ENCODE measurements around the gene NLGN1.

Gene NLGN1

GRCh38 chr3:173699353-173699752 is 301.8 kb downstream of the NLGN1 start:
- Mint-ChIP-seq H3K27ac (no peak overlapping the region), H3K27me3 (no peaks in the 10 kb centered on the region), H3K4me1 (ENCODE audit: low read depth in 2 of 2) (no peaks in the 10 kb centered on the region), H3K9me3 (peaks cover 0 to 4% of the 10 kb centered on the region in 2 donors), H3K36me3 (ENCODE audit: insufficient read depth) (no peaks in the 10 kb centered on the region), H3K4me3 (no peak overlapping the region)
- ATAC-seq (replicated peaks) (no peak), DNase-seq (no peak)

- H3K4me3 Mint-ChIP-seq: no peak overlapping the region
- ATAC-seq (replicated peaks) (no peak), DNase-seq (no peak)
- no peaks in the 10 kb centered on the region for H3K27me3 Mint-ChIP-seq
- peaks cover 0 to 4% of the 10 kb centered on the region in 2 donors for H3K9me3 Mint-ChIP-seq
- no peak overlapping the region for H3K27ac Mint-ChIP-seq
- no peaks in the 10 kb centered on the region for H3K36me3 Mint-ChIP-seq (ENCODE audit: insufficient read depth)
- H3K4me1 Mint-ChIP-seq (ENCODE audit: low read depth in 2 of 2): no peaks in the 10 kb centered on the region
These were observed 302.8 kb downstream of the NLGN1 start for GRCh38 chr3:173700336-173700735.

- H3K9me3 Mint-ChIP-seq: peaks cover 0 to 4% of the 10 kb centered on the region in 2 donors
- no peak for ATAC-seq (replicated peaks)
- no peak overlapping the region for H3K27ac Mint-ChIP-seq
- H3K27me3 Mint-ChIP-seq: no peaks in the 10 kb centered on the region
- H3K36me3 Mint-ChIP-seq (ENCODE audit: insufficient read depth): no peaks in the 10 kb centered on the region
- no peaks in the 10 kb centered on the region for H3K4me1 Mint-ChIP-seq (ENCODE audit: low read depth in 2 of 2)
- no peak for DNase-seq
- no peak overlapping the region for H3K4me3 Mint-ChIP-seq
These were observed 305.0 kb downstream of the NLGN1 start for GRCh38 chr3:173702561-173702960.

- no peaks in the 10 kb centered on the region for H3K36me3 Mint-ChIP-seq (ENCODE audit: insufficient read depth)
- no peak for ATAC-seq (replicated peaks)
- no peaks in the 10 kb centered on the region for H3K4me1 Mint-ChIP-seq (ENCODE audit: low read depth in 2 of 2)
- H3K9me3 Mint-ChIP-seq: peaks cover 0 to 4% of the 10 kb centered on the region in 2 donors
- H3K4me3 Mint-ChIP-seq: no peak overlapping the region
- DNase-seq: no peak
- H3K27ac Mint-ChIP-seq: no peak overlapping the region
- no peaks in the 10 kb centered on the region for H3K27me3 Mint-ChIP-seq
These were observed 306.2 kb downstream of the NLGN1 start for GRCh38 chr3:173703771-173704170.

- H3K27ac Mint-ChIP-seq: no peak overlapping the region
These were observed 309.1 kb downstream of the NLGN1 start for GRCh38 chr3:173706630-173707029.

GRCh38 chr3:173708191-173708590 is 310.6 kb downstream of the NLGN1 start:
- Mint-ChIP-seq H3K36me3 (ENCODE audit: insufficient read depth) (no peaks in the 10 kb centered on the region), H3K4me1 (ENCODE audit: low read depth in 2 of 2) (no peaks in the 10 kb centered on the region), H3K27ac (no peak overlapping the region), H3K4me3 (no peak overlapping the region), H3K9me3 (no peaks in the 10 kb centered on the region), H3K27me3 (no peaks in the 10 kb centered on the region)
- ATAC-seq (replicated peaks) (no peak), DNase-seq (no peak)

More at GRCh38 chr3:173706630-173707029, 309.1 kb downstream of the NLGN1 start:
- DNase-seq (no peak), ATAC-seq (replicated peaks) (no peak)
- Mint-ChIP-seq H3K9me3 (no peaks in the 10 kb centered on the region), H3K4me1 (ENCODE audit: low read depth in 2 of 2) (no peaks in the 10 kb centered on the region), H3K27me3 (no peaks in the 10 kb centered on the region), H3K36me3 (ENCODE audit: insufficient read depth) (no peaks in the 10 kb centered on the region), H3K4me3 (no peak overlapping the region)

- Mint-ChIP-seq H3K36me3 (ENCODE audit: insufficient read depth) (no peaks in the 10 kb centered on the region), H3K4me3 (no peak overlapping the region), H3K4me1 (ENCODE audit: low read depth in 2 of 2) (no peaks in the 10 kb centered on the region), H3K9me3 (no peaks in the 10 kb centered on the region), H3K27ac (no peak overlapping the region), H3K27me3 (no peaks in the 10 kb centered on the region)
- ATAC-seq (replicated peaks) (no peak), DNase-seq (no peak)
These were observed 311.5 kb downstream of the NLGN1 start for GRCh38 chr3:173709026-173709425.

GRCh38 chr3:173711619-173712018 is 314.1 kb downstream of the NLGN1 start:
- Mint-ChIP-seq H3K4me1 (ENCODE audit: low read depth in 2 of 2) (no peaks in the 10 kb centered on the region), H3K27me3 (no peaks in the 10 kb centered on the region), H3K4me3 (no peak overlapping the region), H3K36me3 (ENCODE audit: insufficient read depth) (no peaks in the 10 kb centered on the region), H3K9me3 (peaks cover 0 to 5% of the 10 kb centered on the region in 2 donors), H3K27ac (no peak overlapping the region)
- DNase-seq (no peak), ATAC-seq (replicated peaks) (no peak)

- no peaks in the 10 kb centered on the region for H3K4me1 Mint-ChIP-seq (ENCODE audit: low read depth in 2 of 2)
- H3K36me3 Mint-ChIP-seq (ENCODE audit: insufficient read depth): no peaks in the 10 kb centered on the region
- peaks cover 7 to 11% of the 10 kb centered on the region in 2 donors for H3K9me3 Mint-ChIP-seq
- DNase-seq (no peak), ATAC-seq (replicated peaks) (no peak)
- H3K4me3 Mint-ChIP-seq: no peak overlapping the region
- H3K27me3 Mint-ChIP-seq: no peaks in the 10 kb centered on the region
- no peak overlapping the region for H3K27ac Mint-ChIP-seq
These were observed 322.0 kb downstream of the NLGN1 start for GRCh38 chr3:173719585-173719984.

GRCh38 chr3:173725507-173725906 is 328.0 kb downstream of the NLGN1 start:
- no peak for DNase-seq
- no peak overlapping the region for H3K27ac Mint-ChIP-seq
- H3K4me1 Mint-ChIP-seq (ENCODE audit: low read depth in 2 of 2): no peaks in the 10 kb centered on the region
- H3K36me3 Mint-ChIP-seq (ENCODE audit: insufficient read depth): no peaks in the 10 kb centered on the region
- peaks cover 0 to 11% of the 10 kb centered on the region in 2 donors for H3K9me3 Mint-ChIP-seq
- H3K27me3 Mint-ChIP-seq: no peaks in the 10 kb centered on the region
- no peak for ATAC-seq (replicated peaks)
- H3K4me3 Mint-ChIP-seq: no peak overlapping the region

GRCh38 chr3:173730391-173730790 is 332.8 kb downstream of the NLGN1 start:
- Mint-ChIP-seq H3K9me3 (peaks cover 0 to 8% of the 10 kb centered on the region in 2 donors), H3K4me1 (ENCODE audit: low read depth in 2 of 2) (no peaks in the 10 kb centered on the region)

GRCh38 chr3:173732237-173732636 is 334.7 kb downstream of the NLGN1 start:
- H3K9me3 Mint-ChIP-seq: peaks cover 0 to 1% of the 10 kb centered on the region in 2 donors
- no peak for ATAC-seq (replicated peaks)
- DNase-seq: no peak
- no peaks in the 10 kb centered on the region for H3K36me3 Mint-ChIP-seq (ENCODE audit: insufficient read depth)
- H3K27ac Mint-ChIP-seq: no peak overlapping the region
- no peak overlapping the region for H3K4me3 Mint-ChIP-seq
- no peaks in the 10 kb centered on the region for H3K27me3 Mint-ChIP-seq
- H3K4me1 Mint-ChIP-seq (ENCODE audit: low read depth in 2 of 2): no peaks in the 10 kb centered on the region

More at GRCh38 chr3:173730391-173730790, 332.8 kb downstream of the NLGN1 start:
- no peak for DNase-seq
- no peaks in the 10 kb centered on the region for H3K36me3 Mint-ChIP-seq (ENCODE audit: insufficient read depth)
- no peak overlapping the region for H3K27ac Mint-ChIP-seq
- ATAC-seq (replicated peaks): no peak
- H3K4me3 Mint-ChIP-seq: no peak overlapping the region
- H3K27me3 Mint-ChIP-seq: no peaks in the 10 kb centered on the region

GRCh38 chr3:173733029-173733652 is 335.6 kb downstream of the NLGN1 start:
- no peak for DNase-seq
- no peak for ATAC-seq (replicated peaks)
- H3K4me3 Mint-ChIP-seq: no peak overlapping the region
- no peaks in the 10 kb centered on the region for H3K4me1 Mint-ChIP-seq (ENCODE audit: low read depth in 2 of 2)
- no peak overlapping the region for H3K27ac Mint-ChIP-seq
- no peaks in the 10 kb centered on the region for H3K27me3 Mint-ChIP-seq
- no peaks in the 10 kb centered on the region for H3K36me3 Mint-ChIP-seq (ENCODE audit: insufficient read depth)
- H3K9me3 Mint-ChIP-seq: peaks cover 0 to 1% of the 10 kb centered on the region in 2 donors

GRCh38 chr3:173734473-173734872 is 336.9 kb downstream of the NLGN1 start:
- Mint-ChIP-seq H3K4me1 (ENCODE audit: low read depth in 2 of 2) (no peaks in the 10 kb centered on the region), H3K9me3 (peaks cover 0 to 6% of the 10 kb centered on the region in 2 donors), H3K4me3 (no peak overlapping the region), H3K27ac (no peak overlapping the region), H3K27me3 (no peaks in the 10 kb centered on the region), H3K36me3 (ENCODE audit: insufficient read depth) (no peaks in the 10 kb centered on the region)
- ATAC-seq (replicated peaks) (no peak), DNase-seq (no peak)

Measured in effector memory CD8-positive, alpha-beta T cell (primary cell).